Testis (tissue), 2 donors: ENCODE measurements around the gene CENPI.

Source experiments
- CTCF ChIP-seq, 3 experiments: fragments of 450-650 bp in 2 of 3; fragments of 200-600 bp in 1 of 3; sonication (generic) in 1 of 3; IDR thresholded peaks; one replicate each; pipeline ENCODE4 v1.5.1; 2016 to 2019; ENCODE audit warnings: antibody characterized with exemption in 3 of 3, mild to moderate bottlenecking in 2 of 3, moderate library complexity in 1 of 3
- POLR2A ChIP-seq: fragments of 450-650 bp; IDR thresholded peaks from one replicate; pipeline ENCODE4 v1.6.1; 2017; ENCODE audit warnings: antibody characterized with exemption, mild to moderate bottlenecking, moderate library complexity

GRCh38 chrX:101097546-101098453, at the start of gene CENPI:
- TF ChIP-seq CTCF (IDR thresholded peaks at IDR 0.05) (no peak), POLR2A (no peak)
